Measurements from ENCODE around the gene IGFBP7.

Gene IGFBP7, protein sequence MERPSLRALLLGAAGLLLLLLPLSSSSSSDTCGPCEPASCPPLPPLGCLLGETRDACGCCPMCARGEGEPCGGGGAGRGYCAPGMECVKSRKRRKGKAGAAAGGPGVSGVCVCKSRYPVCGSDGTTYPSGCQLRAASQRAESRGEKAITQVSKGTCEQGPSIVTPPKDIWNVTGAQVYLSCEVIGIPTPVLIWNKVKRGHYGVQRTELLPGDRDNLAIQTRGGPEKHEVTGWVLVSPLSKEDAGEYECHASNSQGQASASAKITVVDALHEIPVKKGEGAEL

DNA sequence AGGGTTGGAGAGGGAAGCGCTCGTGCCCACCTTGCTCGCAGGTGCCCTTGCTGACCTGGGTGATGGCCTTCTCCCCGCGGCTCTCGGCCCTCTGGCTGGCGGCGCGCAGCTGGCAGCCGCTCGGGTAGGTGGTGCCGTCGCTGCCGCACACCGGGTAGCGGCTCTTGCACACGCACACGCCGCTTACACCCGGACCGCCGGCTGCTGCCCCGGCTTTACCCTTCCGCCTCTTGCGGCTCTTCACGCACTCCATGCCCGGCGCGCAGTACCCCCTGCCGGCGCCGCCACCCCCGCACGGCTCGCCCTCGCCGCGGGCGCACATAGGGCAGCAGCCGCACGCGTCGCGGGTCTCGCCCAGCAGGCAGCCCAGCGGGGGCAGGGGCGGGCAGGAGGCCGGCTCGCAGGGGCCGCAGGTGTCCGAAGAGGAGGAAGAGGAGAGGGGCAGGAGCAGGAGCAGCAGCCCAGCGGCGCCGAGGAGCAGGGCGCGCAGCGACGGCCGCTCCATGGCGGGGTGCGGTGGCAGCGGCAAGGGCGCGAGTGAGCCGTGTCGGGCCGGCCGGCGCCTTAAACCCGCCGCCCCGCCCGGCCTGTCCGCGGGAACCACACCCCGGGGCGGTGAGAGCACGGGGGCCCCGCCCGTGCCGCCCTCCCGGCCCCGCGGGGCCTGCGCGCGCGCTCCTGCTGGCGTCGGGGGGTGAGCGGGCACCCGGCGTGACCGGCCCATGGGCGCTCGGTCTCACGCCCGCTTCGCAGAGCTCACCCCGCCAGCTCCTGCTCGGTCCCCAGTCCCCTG, at the start of gene IGFBP7:
Gene IGFBP7, minus strand, starts transcription at position 539 of the 793 bp plus-strand sequence. Its CDS starts 34 bp downstream, at position 505.
- DNase-seq (ENCODE audit: low spot score) = peak; percentile 63

DNA sequence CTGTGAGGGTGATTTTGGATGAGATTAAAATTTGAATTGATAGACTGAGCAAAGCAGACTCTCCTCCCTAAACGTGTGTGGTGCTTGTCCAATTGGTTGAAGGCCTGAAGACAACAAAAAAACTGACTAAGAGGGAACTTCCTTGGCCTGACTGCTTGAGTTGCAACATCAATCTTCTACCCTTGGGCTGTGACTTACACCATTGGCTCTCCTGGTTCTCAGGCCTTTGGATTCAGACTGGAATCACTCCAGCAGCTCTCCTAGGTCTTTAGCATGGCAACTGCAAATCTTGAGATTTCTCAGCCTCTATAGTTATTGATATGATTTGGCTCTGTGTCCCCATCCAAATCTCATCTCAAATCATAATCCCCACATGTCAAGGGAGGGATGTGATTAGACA, 49.7 kb upstream of the IGFBP7 start:
- no peak for DNase-seq (ENCODE audit: low spot score)

DNA sequence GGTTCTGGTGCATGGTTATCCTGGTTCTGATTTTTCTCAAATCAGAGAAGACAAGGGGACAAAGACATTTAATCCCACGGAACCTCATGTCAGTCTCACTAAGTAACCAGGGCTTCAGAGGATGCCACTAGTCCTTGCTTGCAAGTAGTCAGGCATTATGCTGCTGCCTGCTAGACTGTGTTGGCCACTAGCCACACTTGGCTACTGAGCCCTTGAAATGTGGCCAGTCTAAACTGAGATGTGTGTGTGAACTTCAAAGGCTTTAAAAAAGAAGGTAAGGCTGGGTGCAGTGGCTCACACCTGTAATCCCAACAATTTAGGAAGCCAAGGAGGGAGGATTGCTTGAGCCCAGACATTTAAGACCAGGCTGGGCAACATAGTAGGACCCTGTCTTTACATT, 48.6 kb upstream of the IGFBP7 start:
- DNase-seq (ENCODE audit: low spot score) = no peak

DNA sequence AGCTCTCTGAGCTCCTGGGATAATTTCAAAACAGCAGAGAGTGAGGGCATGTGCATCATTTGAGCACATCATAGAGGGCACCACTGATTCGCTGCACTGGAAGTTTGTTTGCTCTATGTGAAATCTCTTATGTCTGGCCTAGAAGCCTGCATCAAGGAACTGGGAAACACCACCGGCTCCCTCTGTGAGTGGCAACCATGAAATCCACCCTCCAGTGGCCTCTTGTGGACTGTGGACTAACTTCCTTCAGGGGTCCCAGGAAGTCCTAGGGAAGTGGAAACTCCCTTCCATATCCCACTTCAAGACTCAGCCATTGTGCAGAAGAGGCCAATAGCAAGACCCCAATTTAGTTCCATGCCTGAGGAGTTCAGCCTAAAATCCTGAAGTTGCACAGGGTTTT, 48.0 kb upstream of the IGFBP7 start:
- no peak for DNase-seq (ENCODE audit: low spot score)

DNA sequence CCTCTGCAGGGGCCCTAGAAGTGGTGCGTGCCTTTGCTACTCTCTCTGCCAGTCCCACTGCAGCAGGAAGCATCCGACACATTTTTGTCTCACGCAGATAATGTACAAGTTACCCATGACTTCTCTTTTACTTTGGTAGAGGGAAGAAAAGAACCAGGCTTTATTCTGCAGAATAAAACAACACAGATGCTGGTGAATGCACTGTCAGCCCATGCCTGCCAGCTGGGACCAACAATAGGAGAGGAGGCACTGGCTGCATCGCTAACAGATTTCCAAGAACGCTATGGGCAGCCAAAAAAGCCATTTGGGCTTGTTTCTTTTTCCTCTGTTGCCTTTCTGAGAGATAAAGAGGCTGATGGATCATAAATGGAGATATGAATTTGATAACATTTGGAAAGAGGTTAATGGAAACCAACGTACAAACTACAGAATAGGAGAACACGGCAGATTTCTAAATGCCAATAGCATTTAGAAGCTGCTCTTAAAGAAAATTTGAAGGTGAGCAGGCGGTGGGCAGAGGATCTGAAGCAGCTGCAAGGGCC, 47.5 kb upstream of the IGFBP7 start:
- no peak for DNase-seq (ENCODE audit: low spot score)

DNA sequence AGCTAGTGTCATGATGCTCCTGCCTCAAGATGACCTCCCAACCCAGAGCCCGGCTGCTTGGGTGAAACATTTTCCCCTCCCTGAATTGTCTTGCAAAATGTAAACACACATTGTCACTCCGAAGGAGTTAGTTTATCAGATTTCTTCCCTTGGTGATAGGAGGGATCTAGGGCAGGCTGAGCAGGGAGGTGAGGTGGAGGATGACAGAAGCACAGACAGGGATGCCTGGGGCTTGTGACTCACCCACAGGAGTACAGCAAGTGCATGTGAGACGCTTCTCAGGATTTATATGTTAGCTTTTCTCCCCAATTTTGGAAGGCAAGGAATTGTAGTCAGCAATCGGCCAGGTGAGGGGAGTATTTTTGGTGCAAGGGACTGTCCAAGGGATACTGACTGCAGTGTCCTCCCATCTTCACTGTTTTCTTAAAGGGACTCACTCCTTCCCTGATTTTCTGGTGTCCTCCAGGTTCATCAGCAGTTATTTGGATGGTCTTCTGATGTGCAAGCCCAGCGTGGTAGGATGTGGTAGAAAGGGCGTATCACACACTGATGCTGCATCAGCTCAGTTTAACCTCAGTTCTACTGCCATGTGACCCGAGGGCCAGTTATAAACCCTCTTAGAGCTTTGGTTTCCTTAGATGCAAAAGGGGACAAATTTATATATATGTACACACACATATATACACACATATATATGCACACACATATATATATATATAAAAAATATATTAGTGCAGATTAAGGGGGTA, 46.2 kb upstream of the IGFBP7 start:
- no peak for DNase-seq (ENCODE audit: low spot score)

DNA sequence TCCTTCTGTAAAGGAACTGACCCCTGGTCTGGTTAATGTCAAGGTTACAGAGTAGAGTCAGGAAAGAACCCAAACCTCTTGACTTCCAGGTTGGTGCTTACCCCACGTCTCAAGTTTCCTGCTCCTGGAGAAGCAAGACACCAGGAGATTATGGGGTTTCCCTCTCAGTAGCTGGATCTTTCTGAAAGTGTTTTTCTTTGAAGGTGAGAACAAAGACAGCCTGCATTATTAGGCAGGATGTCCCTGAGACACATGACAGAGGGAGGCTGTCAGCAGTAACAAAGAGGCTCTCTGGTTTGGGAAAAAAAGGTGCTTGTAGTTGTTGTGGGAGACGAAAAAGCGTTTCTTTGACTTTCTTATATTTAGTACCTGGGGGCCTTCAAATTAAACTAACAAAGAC, 44.7 kb upstream of the IGFBP7 start:
- no peak for DNase-seq (ENCODE audit: low spot score)

DNA sequence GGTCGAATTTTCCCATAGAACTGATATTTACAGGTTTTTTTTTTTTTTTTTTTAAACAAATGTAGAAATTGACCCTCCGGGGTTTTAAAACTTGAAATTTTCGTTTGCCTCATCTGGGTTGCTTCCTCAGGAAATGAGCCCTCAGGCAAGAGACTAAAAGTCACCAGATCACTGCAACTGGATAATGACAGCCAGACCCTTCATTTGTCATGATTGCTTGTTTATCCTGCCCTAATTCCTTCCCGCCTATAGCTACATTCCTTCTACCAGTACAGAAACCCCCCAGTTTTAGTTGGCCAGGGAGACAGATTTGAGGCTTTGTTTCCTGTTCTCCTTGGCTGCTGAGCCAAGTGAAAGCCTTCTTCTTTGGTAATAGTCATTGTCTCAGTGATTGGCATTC, 44.0 kb upstream of the IGFBP7 start:
- DNase-seq (ENCODE audit: low spot score) = no peak

DNA sequence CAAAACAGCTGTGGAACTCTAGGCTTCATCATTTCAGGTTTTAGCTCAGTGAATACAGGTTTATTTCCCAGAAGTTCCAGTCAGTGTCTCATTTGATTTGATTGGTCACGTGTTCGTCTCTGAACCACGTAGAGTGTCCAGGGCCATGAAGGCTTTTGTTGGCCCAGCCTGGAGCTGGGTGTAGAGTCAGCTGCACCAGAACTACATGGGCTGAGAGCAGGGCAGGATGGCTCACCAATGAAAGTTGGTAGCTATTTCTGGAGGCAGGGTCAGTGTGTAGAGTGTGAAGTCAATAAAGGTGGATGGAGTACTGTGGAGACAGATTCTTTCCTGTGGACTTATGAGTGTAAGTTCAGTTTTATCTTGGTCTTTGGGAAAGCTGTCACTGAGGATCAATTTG, 43.0 kb upstream of the IGFBP7 start:
- no peak for DNase-seq (ENCODE audit: low spot score)

DNA sequence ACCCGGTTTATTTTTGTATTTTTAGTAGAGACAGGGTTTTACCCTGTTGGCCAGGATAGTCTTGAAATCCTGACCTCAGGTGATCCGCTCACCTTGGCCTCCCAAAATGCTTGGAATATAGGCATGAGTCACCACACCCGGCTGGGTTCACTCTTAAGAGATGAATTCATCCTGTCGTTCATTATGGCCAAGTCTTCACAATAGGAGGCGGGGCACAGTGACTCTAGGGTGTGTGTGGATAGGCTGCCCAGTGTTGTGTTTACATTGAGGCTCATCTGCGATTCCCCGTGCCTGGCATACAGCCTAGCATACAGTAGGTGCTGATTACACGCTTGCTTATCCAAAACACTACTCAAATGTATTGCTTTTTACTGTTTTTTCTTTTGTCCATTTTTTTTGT, 41.3 kb upstream of the IGFBP7 start:
- no peak for DNase-seq (ENCODE audit: low spot score)

DNA sequence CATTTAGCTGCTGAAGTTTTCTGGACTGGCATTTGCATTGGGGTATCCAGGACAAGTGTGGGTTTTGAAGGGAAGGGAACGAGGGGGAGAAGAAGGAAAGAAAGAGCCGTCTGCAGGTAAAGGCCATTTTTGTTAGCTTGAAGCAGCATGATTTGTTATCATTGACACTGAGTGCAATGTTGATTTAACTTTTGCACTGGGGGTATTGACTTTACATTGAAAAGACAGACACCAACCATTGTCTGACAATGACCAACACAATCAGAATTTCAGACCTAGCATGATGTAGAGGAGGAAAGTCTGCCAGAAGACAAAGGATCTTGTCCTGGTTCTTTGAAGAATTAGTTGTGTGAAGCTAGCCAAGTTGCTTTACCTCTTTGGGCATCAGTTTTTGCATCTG, 39.6 kb upstream of the IGFBP7 start:
- DNase-seq (ENCODE audit: low spot score) = no peak

DNA sequence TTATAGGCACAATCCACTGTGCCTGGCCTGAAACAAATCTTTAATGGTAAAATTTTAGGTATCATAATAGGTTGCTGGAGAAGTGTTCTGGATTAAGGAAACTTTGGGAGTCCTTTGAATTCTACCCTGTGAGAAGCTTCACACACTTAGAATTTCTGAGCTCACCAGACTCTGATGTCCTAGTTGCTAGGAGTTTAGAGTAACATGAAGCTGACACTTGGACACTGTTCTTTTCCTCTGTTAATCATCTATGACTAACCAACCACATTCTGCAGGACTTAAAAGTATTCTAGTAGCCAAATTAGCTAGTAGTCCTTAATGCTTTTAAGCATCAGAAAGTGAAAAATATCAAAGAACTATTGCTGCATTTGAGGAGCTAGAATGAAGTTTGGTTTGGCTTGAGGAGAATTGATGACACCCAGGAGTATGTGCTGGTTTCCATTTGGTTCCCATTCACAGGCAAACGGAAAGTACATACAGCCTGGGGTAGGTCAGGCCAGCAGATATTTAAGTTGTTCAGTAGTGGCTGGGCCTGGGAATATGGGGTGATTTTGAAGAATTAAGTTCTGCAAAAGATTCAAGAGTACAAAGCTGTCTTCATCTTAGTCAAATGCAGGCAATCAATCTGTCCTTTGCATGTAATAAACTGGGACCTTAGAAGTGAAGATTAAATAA, 38.8 kb upstream of the IGFBP7 start:
- no peak for DNase-seq (ENCODE audit: low spot score)

DNA sequence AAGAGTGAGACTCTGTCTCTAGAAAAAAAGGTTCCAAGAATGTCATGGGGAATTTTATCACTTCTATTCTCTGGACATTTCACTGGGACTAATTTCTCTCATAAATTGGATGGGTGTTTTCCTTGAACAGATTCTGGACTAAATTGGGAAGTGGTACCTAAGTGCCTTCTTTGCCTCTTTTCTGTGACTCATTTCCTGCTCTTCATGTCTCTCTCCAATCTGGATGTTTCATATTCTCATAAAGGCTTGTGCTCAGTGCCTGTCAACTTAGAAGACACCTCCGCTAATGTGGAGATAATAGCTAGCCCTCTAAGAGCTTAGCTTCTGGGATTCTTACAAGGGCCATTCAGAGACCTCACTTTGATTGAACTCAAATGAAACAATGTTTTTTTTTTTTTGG, 38.0 kb upstream of the IGFBP7 start:
- DNase-seq (ENCODE audit: low spot score) = no peak

DNA sequence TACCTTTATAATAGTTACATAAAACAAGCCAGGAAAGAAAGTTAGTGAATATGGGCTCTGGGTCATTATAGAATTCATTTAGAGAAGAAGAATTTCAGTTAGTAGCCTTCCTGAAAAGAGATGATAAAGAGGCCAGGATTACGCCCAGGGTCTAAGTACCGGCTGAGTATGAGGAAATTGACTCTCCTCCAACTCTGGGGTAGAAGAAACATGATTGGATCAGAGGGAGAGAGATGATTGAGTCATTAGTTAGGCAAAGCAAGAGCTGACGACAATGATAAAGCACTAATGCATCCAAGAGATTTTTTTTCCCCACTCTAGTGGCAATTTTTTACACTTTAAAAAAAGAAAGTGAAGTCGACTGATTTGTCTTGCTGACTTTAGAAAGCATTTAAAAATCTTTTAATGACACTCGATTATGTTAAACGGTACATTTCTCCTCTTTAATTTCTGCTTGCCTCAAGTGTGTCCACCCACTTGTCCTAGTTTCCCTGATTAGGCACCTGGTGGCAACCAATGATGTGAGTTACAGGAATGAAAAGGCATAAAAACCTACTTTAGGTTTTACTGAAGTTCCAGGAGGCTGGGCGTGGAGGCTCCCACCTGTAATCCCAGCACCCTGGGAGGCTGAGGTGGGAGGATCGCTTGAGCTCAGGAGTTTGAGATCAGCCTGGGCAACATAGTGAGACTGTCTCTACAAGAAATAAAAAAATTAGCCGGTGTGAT, 37.3 kb upstream of the IGFBP7 start:
- DNase-seq (ENCODE audit: low spot score) = no peak

DNA sequence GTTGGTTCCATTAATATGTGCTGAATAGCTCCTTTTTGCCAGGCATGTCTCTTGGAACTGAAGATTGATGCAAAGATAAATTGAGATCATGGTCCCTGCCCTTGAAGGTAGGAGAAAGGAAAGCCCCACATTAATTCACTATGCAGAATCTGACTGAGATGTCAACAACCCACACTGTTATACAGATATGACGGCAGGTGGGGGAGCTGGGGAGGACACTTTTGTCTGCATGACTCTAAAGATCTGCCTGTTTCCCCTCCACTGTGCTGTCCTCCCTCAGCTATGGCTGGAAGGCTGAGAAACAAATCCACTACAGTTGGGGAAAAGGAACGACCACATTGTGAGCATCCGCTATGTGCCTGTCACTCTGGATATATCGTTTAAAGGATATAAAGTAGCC, 36.3 kb upstream of the IGFBP7 start:
- no peak for DNase-seq (ENCODE audit: low spot score)

DNA sequence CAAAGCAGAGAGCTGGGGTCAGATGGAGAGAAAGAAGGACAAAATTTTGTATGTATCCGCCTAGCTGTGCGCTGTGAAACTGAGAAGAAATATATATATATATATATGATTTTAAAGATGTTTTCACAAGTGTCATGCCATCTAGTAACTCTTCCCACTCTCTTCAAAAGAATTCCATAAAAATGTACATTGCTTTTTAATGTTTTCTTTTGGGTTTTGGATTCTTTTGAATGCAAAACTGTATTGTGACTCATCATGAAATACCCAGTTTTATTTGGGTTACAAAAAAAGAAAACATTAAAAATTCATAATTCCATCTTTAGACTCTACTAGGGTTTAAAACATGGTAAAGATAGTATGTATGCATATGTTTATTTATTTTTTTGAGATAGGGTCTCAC, 34.3 kb upstream of the IGFBP7 start:
- DNase-seq (ENCODE audit: low spot score) = no peak

DNA sequence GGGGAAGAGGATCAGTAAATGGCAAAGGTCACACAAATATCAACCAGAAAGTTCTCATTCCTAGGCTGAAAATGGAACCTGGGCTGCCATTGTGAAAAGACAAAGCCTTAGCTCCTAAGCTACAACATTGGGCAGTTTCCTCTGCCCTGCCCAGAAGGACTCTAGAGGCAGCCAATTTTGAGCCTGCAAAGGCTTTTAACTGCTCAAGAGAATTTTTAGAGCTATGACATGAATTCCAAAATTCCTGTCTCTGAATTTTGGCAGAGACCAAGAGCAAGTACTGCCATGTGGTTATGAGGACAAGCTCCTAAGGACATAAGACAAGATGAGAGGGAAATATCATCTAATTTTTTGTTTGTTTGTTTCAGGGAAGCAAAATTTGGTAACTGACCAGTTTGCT, 29.6 kb upstream of the IGFBP7 start:
- DNase-seq (ENCODE audit: low spot score) = no peak

DNA sequence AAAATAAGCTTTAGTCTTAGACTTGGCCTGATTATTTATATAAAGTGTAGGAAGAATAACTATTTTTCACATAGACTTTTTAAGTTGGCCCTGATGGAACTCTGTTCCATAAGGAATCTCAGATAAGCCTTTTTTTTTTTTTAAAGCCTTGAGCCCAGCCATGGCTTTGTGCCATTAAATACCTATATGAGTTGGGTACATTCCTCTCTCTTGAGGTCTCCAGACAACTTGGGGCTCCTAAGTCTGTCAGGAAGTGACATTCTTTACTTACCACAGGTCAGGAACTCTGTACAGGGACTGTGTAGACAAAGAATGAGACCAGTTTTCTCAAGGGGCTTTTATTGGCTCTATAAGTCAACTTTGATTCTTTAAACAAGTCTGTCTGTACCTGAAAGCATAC, 27.1 kb upstream of the IGFBP7 start:
- no peak for DNase-seq (ENCODE audit: low spot score)

DNA sequence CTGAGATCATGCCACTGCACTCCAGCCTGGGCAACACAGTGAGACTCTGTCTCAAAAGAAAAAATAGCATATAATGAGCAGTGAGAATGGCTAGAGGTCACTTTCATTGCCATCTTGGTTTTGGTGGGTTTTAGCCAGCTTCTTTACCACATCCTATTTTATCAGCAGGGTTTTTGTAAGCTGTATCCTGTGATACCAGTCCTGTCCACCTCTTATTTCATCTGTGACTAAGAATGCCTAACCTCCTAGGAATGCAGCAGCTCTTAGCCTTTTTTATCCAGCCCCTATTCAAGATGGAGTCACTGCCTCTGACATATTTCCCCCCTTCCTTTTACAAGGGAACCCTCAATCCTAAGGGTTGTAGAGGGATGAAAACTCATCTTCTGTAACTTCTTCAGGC, 26.1 kb upstream of the IGFBP7 start:
- DNase-seq (ENCODE audit: low spot score) = no peak

DNA sequence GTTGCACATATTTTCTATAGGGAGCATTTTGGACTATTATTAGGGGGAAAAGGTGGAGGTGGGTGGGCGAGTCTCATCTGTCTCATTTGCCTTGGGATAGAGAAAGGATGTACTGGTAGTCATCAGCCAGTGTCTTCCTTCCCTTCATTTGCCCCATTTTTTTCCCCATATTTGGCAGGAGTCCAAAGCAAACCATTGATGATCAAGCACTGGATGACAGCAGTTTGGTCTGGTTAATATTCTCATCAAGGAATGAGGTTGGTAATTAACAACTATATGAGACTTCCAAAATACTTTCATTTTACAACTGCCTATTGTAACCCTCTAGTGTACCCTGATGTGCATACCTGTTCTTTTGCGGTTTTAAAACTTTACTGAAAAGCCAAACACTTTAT, 22.6 kb upstream of the IGFBP7 start:
- no peak for DNase-seq (ENCODE audit: low spot score)

Data from ecto neural progenitor cell (in vitro differentiated cells).